ENCODE measurements around the gene STYXL1.

- no peak for TF ChIP-seq CTCF (IDR thresholded peaks at IDR 0.05; ENCODE audit: low read depth, low read length, missing input control)
- no peak for TF ChIP-seq REST (IDR thresholded peaks at IDR 0.05)
- TF ChIP-seq YY1 (IDR thresholded peaks at IDR 0.05) = no peak
Observed at GRCh38 chr7:76056241-76056640, 8.4 kb upstream of the STYXL1 start.

Data from liver (tissue), 2 donors.